GM12864 (cell line): ENCODE measurements around the gene KCNMA1.

ENCODE experiments used
- DNase-seq: peaks from one replicate; pipeline ENCODE4 v3.0.0-alpha.2; 2011; ENCODE audit warnings: low read depth
- H3K4me3 ChIP-seq: 2 replicates; pipeline ENCODE4 v1.5.1; 2011; ENCODE audit warnings: mild to moderate bottlenecking, low read depth, low read length, control low read depth
- TF ChIP-seq, protein P1 (sequence below): IDR thresholded peaks from 2 replicates; pipeline ENCODE4 v1.5.1; 2011; ENCODE audit warnings: low read depth, mild to moderate bottlenecking, moderate library complexity, low read length, control low read depth, inconsistent platforms; ENCODE audit errors: missing control alignments

KCNMA1 gene

GRCh38 chr10:76925636-76926405 lies 711.8 kb downstream of the KCNMA1 start:
- no peak overlapping the region for H3K4me3 ChIP-seq
- no peak for DNase-seq
- TF ChIP-seq, protein P1, sequence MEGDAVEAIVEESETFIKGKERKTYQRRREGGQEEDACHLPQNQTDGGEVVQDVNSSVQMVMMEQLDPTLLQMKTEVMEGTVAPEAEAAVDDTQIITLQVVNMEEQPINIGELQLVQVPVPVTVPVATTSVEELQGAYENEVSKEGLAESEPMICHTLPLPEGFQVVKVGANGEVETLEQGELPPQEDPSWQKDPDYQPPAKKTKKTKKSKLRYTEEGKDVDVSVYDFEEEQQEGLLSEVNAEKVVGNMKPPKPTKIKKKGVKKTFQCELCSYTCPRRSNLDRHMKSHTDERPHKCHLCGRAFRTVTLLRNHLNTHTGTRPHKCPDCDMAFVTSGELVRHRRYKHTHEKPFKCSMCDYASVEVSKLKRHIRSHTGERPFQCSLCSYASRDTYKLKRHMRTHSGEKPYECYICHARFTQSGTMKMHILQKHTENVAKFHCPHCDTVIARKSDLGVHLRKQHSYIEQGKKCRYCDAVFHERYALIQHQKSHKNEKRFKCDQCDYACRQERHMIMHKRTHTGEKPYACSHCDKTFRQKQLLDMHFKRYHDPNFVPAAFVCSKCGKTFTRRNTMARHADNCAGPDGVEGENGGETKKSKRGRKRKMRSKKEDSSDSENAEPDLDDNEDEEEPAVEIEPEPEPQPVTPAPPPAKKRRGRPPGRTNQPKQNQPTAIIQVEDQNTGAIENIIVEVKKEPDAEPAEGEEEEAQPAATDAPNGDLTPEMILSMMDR, result no peak

- H3K4me3 ChIP-seq, result no peak overlapping the region
- DNase-seq, result no peak
- TF ChIP-seq, protein P1, result no peak
Measured at GRCh38 chr10:76922666-76923065, 714.9 kb downstream of the KCNMA1 start.

DNA sequence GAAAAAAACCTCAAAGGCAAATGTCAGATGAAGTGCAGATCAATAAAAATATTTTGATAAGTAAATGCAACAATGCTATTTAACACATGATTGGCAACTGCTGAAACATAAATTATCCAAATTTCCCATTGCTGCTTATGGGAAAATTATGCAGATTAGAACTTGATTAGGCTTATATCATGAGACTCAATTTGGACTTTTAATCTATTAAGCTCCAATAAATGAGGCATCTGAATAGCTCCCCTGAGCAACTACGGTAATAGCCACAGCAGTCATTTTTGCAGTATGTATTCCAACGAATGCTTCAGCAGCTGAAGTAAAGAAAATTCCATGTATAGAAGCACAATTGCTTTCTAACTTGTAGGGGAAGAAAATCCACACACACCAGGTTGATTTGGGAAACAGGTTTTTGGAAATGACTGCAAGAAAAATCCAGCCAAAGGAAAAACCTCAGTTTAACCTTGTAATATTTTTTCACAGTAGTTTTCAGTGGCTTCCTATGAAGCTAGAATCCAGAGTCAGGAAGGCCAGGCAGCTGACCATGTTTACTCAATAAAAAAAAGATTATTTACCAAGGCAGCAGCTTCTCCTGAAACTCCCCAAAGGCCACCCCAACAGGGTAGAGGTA lies 716.1 kb downstream of the KCNMA1 start:
- TF ChIP-seq, protein P1, result no peak
- no peak overlapping the region for H3K4me3 ChIP-seq
- DNase-seq, result no peak

DNA sequence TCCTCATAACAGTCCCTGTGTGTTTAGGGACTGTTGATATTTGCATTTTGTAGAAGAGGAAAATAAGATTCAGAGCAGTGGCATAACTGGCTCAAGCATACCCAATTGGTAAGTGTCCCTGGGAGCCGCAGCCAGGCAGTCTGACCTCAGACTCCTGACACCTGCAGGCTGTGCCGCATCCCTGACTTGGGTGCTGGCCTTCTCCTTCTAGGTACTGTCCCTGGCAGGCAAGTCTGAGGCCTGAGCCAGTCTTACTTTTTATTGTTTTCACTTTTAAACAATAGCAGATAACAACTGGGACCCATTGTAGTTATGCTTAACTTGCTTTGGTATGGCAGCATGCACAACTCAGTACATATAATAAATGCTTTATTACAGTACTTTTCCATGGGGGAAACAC lies 717.0 kb downstream of the KCNMA1 start:
- DNase-seq, result no peak
- TF ChIP-seq, protein P1, result no peak
- H3K4me3 ChIP-seq, result no peak overlapping the region

GRCh38 chr10:76918106-76918505 lies 719.5 kb downstream of the KCNMA1 start:
- DNase-seq, result no peak
- no peak overlapping the region for H3K4me3 ChIP-seq
- TF ChIP-seq, protein P1, result no peak

DNA sequence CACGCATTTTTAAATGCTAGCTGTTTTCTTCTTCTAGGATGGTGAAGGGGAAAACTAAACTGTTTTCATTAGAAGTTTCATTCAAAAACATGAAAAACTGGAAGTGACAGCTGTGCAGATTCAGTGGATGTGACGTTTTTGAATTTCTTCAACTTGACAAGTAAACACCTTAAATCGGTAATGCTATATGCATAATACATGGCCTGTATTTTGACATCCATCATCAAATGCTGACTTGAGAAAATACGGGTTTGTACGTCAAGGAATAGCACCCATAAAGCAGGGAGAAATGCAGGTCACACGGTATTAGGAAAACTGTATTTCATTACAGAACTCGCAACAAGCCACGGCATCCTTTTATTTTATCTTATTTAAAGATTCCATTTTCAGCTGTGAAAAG lies 720.5 kb downstream of the KCNMA1 start:
- DNase-seq, result no peak
- H3K4me3 ChIP-seq, result no peak overlapping the region
- TF ChIP-seq, protein P1, result no peak
